Ovary (tissue), 3 donors: Measurements from ENCODE around the gene COPE.

ENCODE experiments used
- EP300 ChIP-seq: sonication (generic); formaldehyde crosslinking; IDR thresholded peaks from one replicate; pipeline ENCODE4 v1.6.1; 2017; ENCODE audit warnings: antibody characterized with exemption
- POLR2A ChIP-seq: fragments of 450-650 bp; IDR thresholded peaks from one replicate; pipeline ENCODE4 v1.6.1; 2017; ENCODE audit warnings: antibody characterized with exemption, mild to moderate bottlenecking, moderate library complexity
- TF ChIP-seq, protein P1 (sequence below), 3 donors: fragments of 450-650 bp in 2 of 3; fragments of 200-600 bp in 1 of 3; IDR thresholded peaks; one replicate each; pipeline versions ENCODE4 v1.5.1 to v1.8.0; 2016 to 2022; ENCODE audit warnings: antibody characterized with exemption in 3 of 3, mild to moderate bottlenecking in 1 of 3
- donor health status: DM: no; HTN: no; CAD: no.

GRCh38 chr19:18859676-18860301, 59.4 kb downstream of the COPE start:
- TF ChIP-seq POLR2A: no peak
- TF ChIP-seq, protein P1, sequence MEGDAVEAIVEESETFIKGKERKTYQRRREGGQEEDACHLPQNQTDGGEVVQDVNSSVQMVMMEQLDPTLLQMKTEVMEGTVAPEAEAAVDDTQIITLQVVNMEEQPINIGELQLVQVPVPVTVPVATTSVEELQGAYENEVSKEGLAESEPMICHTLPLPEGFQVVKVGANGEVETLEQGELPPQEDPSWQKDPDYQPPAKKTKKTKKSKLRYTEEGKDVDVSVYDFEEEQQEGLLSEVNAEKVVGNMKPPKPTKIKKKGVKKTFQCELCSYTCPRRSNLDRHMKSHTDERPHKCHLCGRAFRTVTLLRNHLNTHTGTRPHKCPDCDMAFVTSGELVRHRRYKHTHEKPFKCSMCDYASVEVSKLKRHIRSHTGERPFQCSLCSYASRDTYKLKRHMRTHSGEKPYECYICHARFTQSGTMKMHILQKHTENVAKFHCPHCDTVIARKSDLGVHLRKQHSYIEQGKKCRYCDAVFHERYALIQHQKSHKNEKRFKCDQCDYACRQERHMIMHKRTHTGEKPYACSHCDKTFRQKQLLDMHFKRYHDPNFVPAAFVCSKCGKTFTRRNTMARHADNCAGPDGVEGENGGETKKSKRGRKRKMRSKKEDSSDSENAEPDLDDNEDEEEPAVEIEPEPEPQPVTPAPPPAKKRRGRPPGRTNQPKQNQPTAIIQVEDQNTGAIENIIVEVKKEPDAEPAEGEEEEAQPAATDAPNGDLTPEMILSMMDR (IDR thresholded peaks at IDR 0.05): no peak
- TF ChIP-seq EP300: no peak
